Stimulated activated CD4-positive, alpha-beta T cell treated with anti-CD3 and anti-CD28 coated beads, Interleukin-1b, Interleukin-23, amount 100 ng/mL, for 4 hours (primary cell): ENCODE measurements around the gene DPP7.
"Not testable (repeated sequence)": the region's sequence is repeated elsewhere in the genome, so short reads cannot be mapped to it uniquely, and the experiment has no call there.

Source experiments
- DNase-seq, 2 donors: peaks; one replicate each; pipeline ENCODE4 v3.0.0-alpha.2; 2020; ENCODE audit warnings: low read depth in 2 of 2

DPP7 gene

GRCh38 chr9:137070906-137071275 is 43.6 kb downstream of the DPP7 start:
- no peak for DNase-seq

DNA sequence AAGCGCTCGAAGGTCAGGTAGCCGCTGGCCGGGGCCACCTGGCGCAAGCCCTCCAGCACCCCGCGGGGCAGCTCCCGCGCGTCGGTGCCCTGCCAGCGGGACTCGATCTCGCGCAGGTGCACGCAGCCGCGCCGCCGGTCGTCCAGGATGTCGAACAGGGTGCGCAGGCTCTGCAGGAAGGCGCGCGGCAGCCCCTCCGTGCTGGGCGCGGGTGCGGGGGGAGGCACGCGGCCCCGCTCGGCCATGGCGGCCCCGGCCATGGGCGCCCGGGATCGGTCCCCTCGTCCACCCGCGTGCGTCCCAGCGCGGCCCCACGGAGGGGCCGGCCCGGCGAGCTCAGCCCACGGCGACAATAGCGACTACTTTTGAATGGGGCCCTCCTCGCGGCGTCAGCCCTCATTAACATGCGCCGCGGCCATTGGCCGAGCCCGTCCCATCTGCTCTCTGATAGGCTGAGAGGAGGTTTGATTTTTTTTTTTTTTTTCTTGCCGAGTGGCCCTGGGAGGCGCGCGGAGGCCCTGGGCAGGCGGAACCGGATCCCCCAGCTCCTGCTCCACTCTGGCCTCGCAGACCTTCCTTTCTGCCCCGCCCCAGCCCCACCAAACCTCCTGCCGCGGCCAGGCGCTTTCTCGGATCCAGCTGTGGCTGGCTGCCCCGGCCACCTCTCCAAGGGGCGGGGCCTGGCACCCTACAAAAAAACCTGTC is 44.2 kb downstream of the DPP7 start, which contains the start of gene SAPCD2:
TSS of gene SAPCD2 (minus strand) at position 357 of the 705 bp plus-strand sequence. CDS start at position 260, 97 bp downstream.
- peak; percentile 69 to 73 for DNase-seq

DNA sequence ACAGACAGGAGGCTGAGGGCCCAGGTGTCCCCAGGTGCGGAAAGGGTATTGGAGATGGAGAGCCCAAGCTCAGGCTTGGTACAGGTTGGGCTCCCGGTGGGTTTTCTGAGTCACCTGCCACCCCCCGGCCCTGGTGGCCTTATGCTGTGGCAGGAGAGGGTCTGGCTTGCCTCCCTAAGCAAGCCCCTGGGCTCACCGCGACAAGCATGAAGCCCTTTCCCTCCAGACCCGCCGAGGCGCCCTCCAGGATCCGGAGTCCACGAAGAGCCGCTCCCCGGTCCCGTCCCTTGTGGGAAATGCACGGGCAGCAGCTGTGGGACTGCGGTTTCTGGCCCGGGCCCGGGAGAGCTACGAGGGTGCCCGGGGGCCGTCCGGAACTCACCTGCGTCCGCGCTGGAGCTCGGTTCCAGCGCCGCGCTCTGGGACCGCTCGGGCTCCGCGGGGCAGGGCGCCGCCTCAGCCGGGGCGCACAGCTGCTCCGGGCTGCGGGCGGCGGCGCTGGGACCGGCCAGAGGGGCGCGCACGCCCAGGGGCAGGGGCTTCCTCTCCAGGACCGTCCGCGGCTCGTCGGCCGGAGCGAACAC is 44.9 kb downstream of the DPP7 start:
- no peak for DNase-seq

GRCh38 chr9:137068539-137069507 is 45.7 kb downstream of the DPP7 start:
- no peak for DNase-seq

DNA sequence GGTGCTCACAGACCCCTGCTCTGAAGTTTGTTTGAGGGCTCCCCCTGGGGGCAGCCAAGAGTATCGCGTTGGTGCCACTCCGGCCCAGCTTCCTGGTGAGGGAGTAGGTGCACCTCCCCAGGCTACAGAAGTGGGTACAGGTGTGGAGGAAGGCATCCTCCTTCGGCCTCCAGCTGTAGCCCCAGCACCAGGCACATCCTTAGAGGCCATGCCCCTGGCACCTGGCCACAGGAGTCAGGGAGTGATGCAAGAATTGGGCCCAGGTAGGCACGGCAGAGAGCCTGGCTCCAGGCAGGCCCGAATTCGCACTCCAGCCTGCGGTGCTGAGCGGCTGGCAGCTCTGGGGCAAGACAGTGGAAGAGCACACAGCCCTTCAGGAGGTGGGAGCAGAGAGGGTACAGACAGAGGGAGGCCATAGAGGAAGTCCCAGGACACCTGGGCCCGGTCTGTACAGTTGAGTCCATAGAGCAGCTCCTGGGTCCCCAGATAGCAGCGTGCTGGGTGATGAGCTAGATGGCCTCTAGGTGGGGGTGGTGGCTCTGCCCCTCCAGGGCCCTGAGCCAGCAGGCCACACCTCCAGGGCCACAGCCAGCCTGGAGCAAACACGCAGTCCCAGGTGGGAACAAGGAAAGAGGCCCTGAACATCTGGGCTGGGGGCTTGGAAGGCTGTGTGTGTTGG is 46.5 kb downstream of the DPP7 start:
- DNase-seq: peak; percentile 78 to 82

- DNase-seq: no peak
Measured at GRCh38 chr9:137066096-137066861, 48.3 kb downstream of the DPP7 start.

GRCh38 chr9:137065336-137065967 is 49.1 kb downstream of the DPP7 start:
- no peak for DNase-seq

- DNase-seq: no peak
Measured at GRCh38 chr9:137064880-137065164, 49.7 kb downstream of the DPP7 start.

- peak; percentile 60 to 65 for DNase-seq
Measured at GRCh38 chr9:137064027-137064879, 50.3 kb downstream of the DPP7 start.

DNA sequence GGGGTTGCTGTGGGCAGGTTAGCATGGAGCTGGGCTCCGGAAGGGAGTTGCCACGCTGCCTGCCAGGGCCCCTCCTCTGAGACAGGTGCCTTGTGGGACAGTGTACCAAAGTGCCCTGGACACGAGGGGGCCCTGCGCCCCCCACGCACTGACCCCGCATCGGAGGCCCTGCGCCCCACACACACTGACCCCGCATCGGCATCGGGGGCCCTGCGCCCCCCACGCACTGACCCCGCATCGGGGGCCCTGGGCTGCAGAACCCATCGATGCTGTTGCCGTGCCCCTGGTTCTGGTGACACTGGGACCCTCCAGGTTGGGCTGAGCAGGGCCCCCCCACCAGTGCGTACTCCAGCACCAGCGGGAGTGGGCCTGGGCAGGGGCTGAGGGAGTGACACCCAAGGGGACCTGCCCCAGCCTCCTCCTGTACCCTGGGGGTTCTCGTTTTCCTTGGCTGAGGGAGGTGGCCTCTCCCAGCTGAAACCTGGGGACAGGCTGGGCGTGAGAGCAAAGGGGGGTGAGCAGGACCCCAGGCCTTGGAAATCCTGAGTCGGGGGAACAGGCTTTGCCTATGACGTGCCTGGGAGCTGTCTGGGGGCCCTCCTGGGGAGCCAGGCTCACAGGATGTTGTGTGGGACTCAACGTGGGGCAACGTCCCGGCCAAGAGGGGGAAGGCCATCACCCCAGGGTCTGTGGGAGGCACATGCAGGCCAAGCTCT is 51.1 kb downstream of the DPP7 start:
- DNase-seq: no peak

DNA sequence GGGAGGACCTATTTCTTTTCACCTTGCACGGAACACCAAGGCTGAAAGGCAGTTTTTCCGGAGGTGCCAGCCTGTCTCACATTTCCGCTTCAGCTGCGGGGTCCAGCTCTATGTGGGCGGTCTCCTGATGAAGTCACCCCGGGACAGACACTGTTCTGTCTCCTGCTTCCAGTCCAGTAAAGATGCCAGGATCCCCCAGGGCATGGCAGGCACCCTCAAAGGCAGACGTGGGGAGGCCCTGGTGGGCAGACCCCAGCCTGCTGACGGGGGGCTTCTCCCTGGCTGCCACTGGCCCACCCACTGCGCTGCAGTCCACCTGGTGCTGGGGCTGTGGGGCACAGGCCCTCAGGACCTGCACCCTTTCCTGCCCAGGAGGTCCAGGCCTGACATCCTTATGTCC is 51.7 kb downstream of the DPP7 start:
- DNase-seq: not testable (repeated sequence)

GRCh38 chr9:137062384-137062783 is 52.1 kb downstream of the DPP7 start:
- DNase-seq: no peak
